Right lobe of liver (tissue), 4 donors: ENCODE measurements around the gene SSTR1.

ENCODE experiments used
- POLR2A ChIP-seq: fragments of 450-650 bp; IDR thresholded peaks from one replicate; pipeline ENCODE4 v1.6.1; 2017; ENCODE audit warnings: antibody characterized with exemption, mild to moderate bottlenecking
- TF ChIP-seq, protein P1 (sequence below), 4 donors: fragments of 200-600 bp in 3 of 4; fragments of 450-650 bp in 1 of 4; IDR thresholded peaks; one replicate each; pipeline versions ENCODE4 v1.5.1 to v1.8.0; 2016 to 2022; ENCODE audit warnings: antibody characterized with exemption in 4 of 4, mild to moderate bottlenecking in 2 of 4
- donor health status: DM: no; HTN: no; CAD: no.
- donor health status: DM: no; HTN: no; CAD: no.
- donor health status: DM: no; HTN: yes; CAD: no.

- TF ChIP-seq, protein P1, sequence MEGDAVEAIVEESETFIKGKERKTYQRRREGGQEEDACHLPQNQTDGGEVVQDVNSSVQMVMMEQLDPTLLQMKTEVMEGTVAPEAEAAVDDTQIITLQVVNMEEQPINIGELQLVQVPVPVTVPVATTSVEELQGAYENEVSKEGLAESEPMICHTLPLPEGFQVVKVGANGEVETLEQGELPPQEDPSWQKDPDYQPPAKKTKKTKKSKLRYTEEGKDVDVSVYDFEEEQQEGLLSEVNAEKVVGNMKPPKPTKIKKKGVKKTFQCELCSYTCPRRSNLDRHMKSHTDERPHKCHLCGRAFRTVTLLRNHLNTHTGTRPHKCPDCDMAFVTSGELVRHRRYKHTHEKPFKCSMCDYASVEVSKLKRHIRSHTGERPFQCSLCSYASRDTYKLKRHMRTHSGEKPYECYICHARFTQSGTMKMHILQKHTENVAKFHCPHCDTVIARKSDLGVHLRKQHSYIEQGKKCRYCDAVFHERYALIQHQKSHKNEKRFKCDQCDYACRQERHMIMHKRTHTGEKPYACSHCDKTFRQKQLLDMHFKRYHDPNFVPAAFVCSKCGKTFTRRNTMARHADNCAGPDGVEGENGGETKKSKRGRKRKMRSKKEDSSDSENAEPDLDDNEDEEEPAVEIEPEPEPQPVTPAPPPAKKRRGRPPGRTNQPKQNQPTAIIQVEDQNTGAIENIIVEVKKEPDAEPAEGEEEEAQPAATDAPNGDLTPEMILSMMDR (IDR thresholded peaks at IDR 0.05): no peak
- TF ChIP-seq POLR2A: no peak
Observed at GRCh38 chr14:38233218-38233617, 25.5 kb downstream of the SSTR1 start.
